Liver (tissue), 9 donors: ENCODE data around the gene SEMA6D. TPM values are rescaled to one million over a fixed set of nuclear protein-coding genes. Genes with fewer than 3 reads are reported as not detected.

ENCODE experiments used
- DNase-seq: peaks from one replicate; pipeline ENCODE4 v3.0.0-alpha.2; 2017; ENCODE audit warnings: low spot score
- H3K27ac ChIP-seq, 2 donors: one replicate each; pipeline ENCODE4 v1.7.0; 2013; ENCODE audit warnings: inconsistent platforms in 2 of 2, low read length in 2 of 2, control low read depth in 1 of 2, low read depth in 1 of 2, mild to moderate bottlenecking in 1 of 2
- H3K27me3 ChIP-seq, 4 donors: one replicate each; pipeline versions ENCODE4 v1.6.1 to v1.7.0; 2013; ENCODE audit warnings: low read length in 3 of 4, inconsistent platforms in 1 of 4, mild to moderate bottlenecking in 1 of 4, moderate library complexity in 1 of 4; ENCODE audit not compliant: control insufficient read depth in 4 of 4, insufficient read depth in 4 of 4
- H3K36me3 ChIP-seq, 4 donors: one replicate each; pipeline versions ENCODE4 v1.6.1 to v1.7.0; 2013; ENCODE audit warnings: low read length in 3 of 4, mild to moderate bottlenecking in 3 of 4, low read depth in 1 of 4, moderate library complexity in 1 of 4; ENCODE audit not compliant: control insufficient read depth in 4 of 4, insufficient read depth in 3 of 4
- H3K4me1 ChIP-seq, 4 donors: one replicate each; pipeline versions ENCODE4 v1.6.1 to v1.7.0; 2013; ENCODE audit warnings: low read length in 3 of 4, mild to moderate bottlenecking in 3 of 4, moderate library complexity in 1 of 4; ENCODE audit not compliant: control insufficient read depth in 4 of 4, insufficient read depth in 4 of 4
- H3K4me3 ChIP-seq, 3 donors: one replicate each; pipeline versions ENCODE4 v1.6.1 to v1.7.0; 2013; ENCODE audit warnings: low read length in 3 of 3, control low read depth in 1 of 3, low read depth in 1 of 3, mild to moderate bottlenecking in 1 of 3
- H3K9ac ChIP-seq, 2 donors: one replicate each; pipeline ENCODE4 v1.7.0; 2013; ENCODE audit warnings: low read length in 2 of 2, mild to moderate bottlenecking in 2 of 2, moderate library complexity in 2 of 2, control low read depth in 1 of 2, low read depth in 1 of 2
- H3K9me3 ChIP-seq, 4 donors: one replicate each; pipeline versions ENCODE4 v1.6.1 to v1.7.0; 2013; ENCODE audit warnings: low read length in 3 of 4; ENCODE audit not compliant: control insufficient read depth in 4 of 4
- EGR1 ChIP-seq, 2 donors: IDR thresholded peaks; 2 replicates each; pipeline ENCODE4 v1.6.1; 2016 to 2018; ENCODE audit warnings: antibody characterized with exemption in 2 of 2, low read depth in 2 of 2
- FOXA1 ChIP-seq: IDR thresholded peaks from 2 replicates; pipeline ENCODE4 v1.6.1; 2016; ENCODE audit warnings: antibody characterized with exemption
- FOXA2 ChIP-seq: IDR thresholded peaks from 2 replicates; pipeline ENCODE4 v1.6.1; 2016; ENCODE audit warnings: antibody characterized with exemption
- GABPA ChIP-seq, 2 donors: IDR thresholded peaks in 1 of 2; conservative IDR thresholded peaks in 1 of 2; 2 replicates each; pipeline ENCODE4 v1.6.1; 2016; ENCODE audit warnings: antibody characterized with exemption in 2 of 2, mild to moderate bottlenecking in 1 of 2, moderate library complexity in 1 of 2
- HNF4A ChIP-seq, 2 donors: conservative IDR thresholded peaks; 2 replicates each; pipeline ENCODE4 v1.6.1; 2016; ENCODE audit warnings: antibody characterized with exemption in 2 of 2, mild to moderate bottlenecking in 2 of 2
- HNF4G ChIP-seq: IDR thresholded peaks from 2 replicates; pipeline ENCODE4 v1.6.1; 2016; ENCODE audit warnings: antibody characterized with exemption
- JUND ChIP-seq, 2 donors: IDR thresholded peaks; 2 replicates each; pipeline ENCODE4 v1.6.1; 2016; ENCODE audit warnings: antibody characterized with exemption in 2 of 2
- NR2F2 ChIP-seq: IDR thresholded peaks from 2 replicates; pipeline ENCODE4 v1.6.1; 2016; ENCODE audit warnings: antibody characterized with exemption
- RAD21 ChIP-seq, 2 donors: IDR thresholded peaks; 2 replicates each; pipeline ENCODE4 v1.6.1; 2016; ENCODE audit warnings: antibody characterized with exemption in 2 of 2, mild to moderate bottlenecking in 2 of 2
- RXRA ChIP-seq, 2 donors: IDR thresholded peaks; 2 replicates each; pipeline ENCODE4 v1.6.1; 2017 to 2018; ENCODE audit warnings: antibody characterized with exemption in 2 of 2, mild to moderate bottlenecking in 1 of 2
- SP1 ChIP-seq: IDR thresholded peaks from 2 replicates; pipeline ENCODE4 v1.6.1; 2018; ENCODE audit warnings: antibody characterized with exemption, mild to moderate bottlenecking
- TAF1 ChIP-seq: conservative IDR thresholded peaks from 2 replicates; pipeline ENCODE4 v1.6.1; 2016; ENCODE audit warnings: antibody characterized with exemption, mild to moderate bottlenecking
- YY1 ChIP-seq: IDR thresholded peaks from 2 replicates; pipeline ENCODE4 v1.6.1; 2016; ENCODE audit warnings: antibody characterized with exemption, mild to moderate bottlenecking
- WGBS: extraction: QIAGEN DNeasy Blood & Tissue Kit; methylation state at CpG from one replicate; pipeline ENCODE4 v1.1.7; 2013; 5-methylcytosine and 5-hydroxymethylcytosine counted together
- polyA plus RNA-seq, 2 donors: library from polyadenylated mRNA; stranded (reverse) in 1 of 2; unstranded in 1 of 2; fragments of 200-250 nt in 1 of 2; fragments of >200 nt in 1 of 2; fragmentation: Nextera tagmentation in 1 of 2; extraction: Ambion mirVana in 1 of 2; gene quantifications; one replicate each; pipeline versions ENCODE4 v1.2.1 to v1.2.3, GENCODE V29; 2013 to 2015
- total RNA-seq, 2 donors: library from RNA; depleted of rRNA; stranded (reverse); fragments of >200 nt; gene quantifications; one replicate each; pipeline ENCODE4 v1.2.3, GENCODE V29; 2014
- TF ChIP-seq, protein P1 (sequence below): fragments of 150-350 bp; IDR thresholded peaks from 2 replicates; pipeline ENCODE4 v1.5.1; 2017; ENCODE audit warnings: improper control_type of control experiment, low read depth, low read length; ENCODE audit not compliant: missing input control
- TF ChIP-seq, protein P2 (sequence below): IDR thresholded peaks from 2 replicates; pipeline ENCODE4 v1.6.1; 2016; ENCODE audit warnings: antibody characterized with exemption
- TF ChIP-seq, protein P3 (sequence below): IDR thresholded peaks from 2 replicates; pipeline ENCODE4 v1.6.1; 2016; ENCODE audit warnings: antibody characterized with exemption
- TF ChIP-seq, protein P4 (sequence below): IDR thresholded peaks from 2 replicates; pipeline ENCODE4 v1.6.1; 2016; ENCODE audit warnings: antibody characterized with exemption
- donor health status: healthy.
- donor health status: healthy.
- donor health status: healthy.
- donor health status: healthy.
- donor health status: healthy.

The SEMA6D gene
- total and polyA plus RNA-seq, 4 donors, result 1.0 to 4.5 (median 3.1) TPM

DNA sequence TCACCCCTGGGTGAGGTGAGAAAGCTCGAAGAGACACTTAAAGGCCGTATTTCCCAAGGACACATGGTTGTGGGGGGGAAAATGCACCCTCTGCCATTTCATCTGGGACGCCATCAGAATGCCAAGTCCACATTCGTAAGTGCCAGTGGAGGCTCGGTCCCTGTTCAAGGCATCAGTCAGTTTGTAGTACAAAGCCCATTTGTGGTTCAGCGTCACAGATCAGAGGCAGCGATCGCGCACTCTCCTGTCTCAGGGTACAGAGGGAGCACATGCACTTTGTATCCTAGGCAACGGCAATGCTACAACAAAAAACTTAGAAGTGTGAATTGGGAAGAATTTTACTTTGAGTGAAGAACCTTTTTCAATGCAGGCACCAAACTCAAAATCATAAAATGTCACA lies 27.2 kb downstream of the SEMA6D start:
- 81% methylated on average over 10 of the region's 10 CpGs for WGBS
- DNase-seq, result no peak
- TF ChIP-seq NR2F2 (no peak), SP1 (no peak), FOXA2 (no peak)
- Histone ChIP-seq H3K9me3 (no peaks in the 10 kb centered on the region), H3K36me3 (no peaks in the 10 kb centered on the region), H3K27ac (no peak overlapping the region), H3K9ac (no peak overlapping the region), H3K4me3 (no peak overlapping the region), H3K27me3 (no peaks in the 10 kb centered on the region), H3K4me1 (no peaks in the 10 kb centered on the region)

DNA sequence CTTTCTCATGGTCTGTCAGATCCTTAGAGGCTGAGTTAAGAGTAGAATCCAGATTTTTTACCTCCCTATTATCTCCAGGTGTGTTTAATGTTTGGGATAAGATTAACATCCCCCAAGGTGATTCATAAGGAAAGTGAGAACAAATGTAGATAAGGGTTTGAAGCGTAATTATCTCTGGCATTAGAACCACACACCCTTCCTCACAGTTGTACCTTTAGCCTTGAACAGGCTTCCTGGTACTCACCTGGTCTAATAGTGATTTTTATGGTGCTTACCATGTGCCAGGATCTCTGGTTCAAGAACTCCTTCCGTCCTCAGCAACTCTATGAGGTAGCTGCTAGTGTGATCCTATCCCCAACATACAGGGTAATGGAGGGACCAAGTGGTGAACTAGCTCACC lies 27.7 kb downstream of the SEMA6D start:
- TF ChIP-seq, protein P1, sequence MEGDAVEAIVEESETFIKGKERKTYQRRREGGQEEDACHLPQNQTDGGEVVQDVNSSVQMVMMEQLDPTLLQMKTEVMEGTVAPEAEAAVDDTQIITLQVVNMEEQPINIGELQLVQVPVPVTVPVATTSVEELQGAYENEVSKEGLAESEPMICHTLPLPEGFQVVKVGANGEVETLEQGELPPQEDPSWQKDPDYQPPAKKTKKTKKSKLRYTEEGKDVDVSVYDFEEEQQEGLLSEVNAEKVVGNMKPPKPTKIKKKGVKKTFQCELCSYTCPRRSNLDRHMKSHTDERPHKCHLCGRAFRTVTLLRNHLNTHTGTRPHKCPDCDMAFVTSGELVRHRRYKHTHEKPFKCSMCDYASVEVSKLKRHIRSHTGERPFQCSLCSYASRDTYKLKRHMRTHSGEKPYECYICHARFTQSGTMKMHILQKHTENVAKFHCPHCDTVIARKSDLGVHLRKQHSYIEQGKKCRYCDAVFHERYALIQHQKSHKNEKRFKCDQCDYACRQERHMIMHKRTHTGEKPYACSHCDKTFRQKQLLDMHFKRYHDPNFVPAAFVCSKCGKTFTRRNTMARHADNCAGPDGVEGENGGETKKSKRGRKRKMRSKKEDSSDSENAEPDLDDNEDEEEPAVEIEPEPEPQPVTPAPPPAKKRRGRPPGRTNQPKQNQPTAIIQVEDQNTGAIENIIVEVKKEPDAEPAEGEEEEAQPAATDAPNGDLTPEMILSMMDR, result no peak
- TF ChIP-seq, protein P2, sequence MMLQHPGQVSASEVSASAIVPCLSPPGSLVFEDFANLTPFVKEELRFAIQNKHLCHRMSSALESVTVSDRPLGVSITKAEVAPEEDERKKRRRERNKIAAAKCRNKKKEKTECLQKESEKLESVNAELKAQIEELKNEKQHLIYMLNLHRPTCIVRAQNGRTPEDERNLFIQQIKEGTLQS, result no peak
- TF ChIP-seq NR2F2 (no peak), RAD21 (IDR thresholded peaks at IDR 0.05) (no peak), JUND (IDR thresholded peaks at IDR 0.05) (no peak), FOXA2 (no peak), RXRA (IDR thresholded peaks at IDR 0.05) (no peak), TAF1 (no peak), HNF4G (no peak), FOXA1 (no peak), EGR1 (IDR thresholded peaks at IDR 0.05; ENCODE audit: low read depth in 2 of 2) (no peak), YY1 (no peak), GABPA (IDR thresholded peaks at IDR 0.05 in 1 of 2, conservative IDR thresholded peaks at IDR 0.05 in 1 of 2) (no peak)
- TF ChIP-seq, protein P3, sequence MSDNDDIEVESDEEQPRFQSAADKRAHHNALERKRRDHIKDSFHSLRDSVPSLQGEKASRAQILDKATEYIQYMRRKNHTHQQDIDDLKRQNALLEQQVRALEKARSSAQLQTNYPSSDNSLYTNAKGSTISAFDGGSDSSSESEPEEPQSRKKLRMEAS, result no peak
- TF ChIP-seq, protein P4, sequence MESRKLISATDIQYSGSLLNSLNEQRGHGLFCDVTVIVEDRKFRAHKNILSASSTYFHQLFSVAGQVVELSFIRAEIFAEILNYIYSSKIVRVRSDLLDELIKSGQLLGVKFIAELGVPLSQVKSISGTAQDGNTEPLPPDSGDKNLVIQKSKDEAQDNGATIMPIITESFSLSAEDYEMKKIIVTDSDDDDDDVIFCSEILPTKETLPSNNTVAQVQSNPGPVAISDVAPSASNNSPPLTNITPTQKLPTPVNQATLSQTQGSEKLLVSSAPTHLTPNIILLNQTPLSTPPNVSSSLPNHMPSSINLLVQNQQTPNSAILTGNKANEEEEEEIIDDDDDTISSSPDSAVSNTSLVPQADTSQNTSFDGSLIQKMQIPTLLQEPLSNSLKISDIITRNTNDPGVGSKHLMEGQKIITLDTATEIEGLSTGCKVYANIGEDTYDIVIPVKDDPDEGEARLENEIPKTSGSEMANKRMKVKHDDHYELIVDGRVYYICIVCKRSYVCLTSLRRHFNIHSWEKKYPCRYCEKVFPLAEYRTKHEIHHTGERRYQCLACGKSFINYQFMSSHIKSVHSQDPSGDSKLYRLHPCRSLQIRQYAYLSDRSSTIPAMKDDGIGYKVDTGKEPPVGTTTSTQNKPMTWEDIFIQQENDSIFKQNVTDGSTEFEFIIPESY, result no peak
- Histone ChIP-seq H3K27me3 (no peaks in the 10 kb centered on the region), H3K4me1 (no peaks in the 10 kb centered on the region), H3K9me3 (no peaks in the 10 kb centered on the region), H3K27ac (no peak overlapping the region), H3K4me3 (no peak overlapping the region), H3K36me3 (no peaks in the 10 kb centered on the region), H3K9ac (no peak overlapping the region)
- no peak for DNase-seq
- WGBS, result 78% methylated on average over 2 of the region's 2 CpGs

DNA sequence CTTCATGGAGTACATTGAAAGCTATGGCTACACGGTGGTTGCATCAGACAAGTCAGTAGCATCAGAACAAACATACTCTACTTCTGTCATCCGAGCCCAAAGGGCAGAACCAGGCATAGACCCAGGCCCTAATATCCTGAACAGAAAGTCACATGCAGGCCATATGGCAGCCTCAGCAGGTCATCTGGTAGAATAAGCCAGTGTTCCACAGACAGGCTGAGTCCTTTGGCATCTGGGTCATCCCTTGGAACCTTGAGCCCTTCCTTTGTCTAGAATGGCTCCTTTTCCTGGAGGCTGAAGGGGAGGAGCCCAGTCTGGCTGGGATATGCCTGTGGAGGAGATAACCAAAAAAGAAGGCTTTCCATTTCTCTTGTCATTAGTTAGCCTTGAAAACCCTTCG lies 29.2 kb downstream of the SEMA6D start:
- Histone ChIP-seq H3K9ac (no peak overlapping the region), H3K4me1 (no peaks in the 10 kb centered on the region), H3K36me3 (no peaks in the 10 kb centered on the region), H3K27me3 (no peaks in the 10 kb centered on the region), H3K4me3 (no peak overlapping the region), H3K27ac (no peak overlapping the region), H3K9me3 (no peaks in the 10 kb centered on the region)
- no peak for DNase-seq
- 66% methylated on average over 3 of the region's 3 CpGs for WGBS
- TF ChIP-seq NR2F2 (no peak), HNF4A (conservative IDR thresholded peaks at IDR 0.05) (no peak), FOXA1 (no peak), RAD21 (IDR thresholded peaks at IDR 0.05) (no peak), JUND (IDR thresholded peaks at IDR 0.05) (no peak)
- TF ChIP-seq, protein P4, result no peak
- TF ChIP-seq, protein P1, result no peak
- TF ChIP-seq, protein P2, result no peak
